ENCODE data around the gene MAPK10. TPM values are rescaled to one million over a fixed set of nuclear protein-coding genes. Genes with fewer than 3 reads are reported as not detected.
"Not testable (repeated sequence)": the region's sequence is repeated elsewhere in the genome, so short reads cannot be mapped to it uniquely, and the experiment has no call there.

The MAPK10 gene
- polyA plus RNA-seq, 1 donor, result 3.3 TPM

DNA sequence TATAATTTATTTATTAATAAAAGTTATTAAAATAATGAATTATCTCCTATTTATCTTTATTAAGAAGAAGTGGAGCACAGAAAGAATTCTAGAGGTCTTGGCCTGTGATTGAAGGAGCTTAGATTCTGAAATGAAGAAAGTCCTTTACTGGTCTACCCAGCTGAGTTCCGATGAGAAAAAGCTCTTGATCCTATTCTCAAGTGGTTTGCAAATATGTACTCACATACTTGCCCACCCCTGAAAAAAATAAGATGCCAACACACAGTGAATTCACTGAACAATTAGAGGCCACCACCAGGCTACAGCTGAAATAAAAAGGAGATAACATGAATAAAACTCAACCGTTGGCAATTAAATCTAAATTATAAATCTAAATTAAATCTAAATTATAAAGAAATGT is 253.4 kb downstream of the MAPK10 start:
- DNase-seq (ENCODE audit: low read depth), result no peak

DNA sequence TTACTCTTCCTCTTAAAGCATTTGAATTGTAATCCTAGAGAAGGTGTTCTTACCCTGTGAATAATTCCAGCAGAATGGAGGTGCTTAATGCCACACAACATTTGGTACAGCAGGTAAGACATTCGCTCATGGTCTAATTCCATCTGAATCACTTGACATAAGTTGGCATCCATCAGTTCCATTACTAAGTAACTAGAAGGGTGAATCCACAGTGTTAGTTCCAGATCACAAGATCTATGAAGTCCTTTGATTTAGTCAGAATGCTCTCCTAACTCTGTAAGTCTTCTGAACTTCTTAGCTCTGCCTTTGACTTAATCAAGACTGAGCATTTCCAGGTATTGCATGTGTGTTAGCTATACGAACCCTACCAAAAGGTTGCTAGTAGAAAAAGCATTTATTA is 258.0 kb downstream of the MAPK10 start:
- no peak for DNase-seq (ENCODE audit: low read depth)

DNA sequence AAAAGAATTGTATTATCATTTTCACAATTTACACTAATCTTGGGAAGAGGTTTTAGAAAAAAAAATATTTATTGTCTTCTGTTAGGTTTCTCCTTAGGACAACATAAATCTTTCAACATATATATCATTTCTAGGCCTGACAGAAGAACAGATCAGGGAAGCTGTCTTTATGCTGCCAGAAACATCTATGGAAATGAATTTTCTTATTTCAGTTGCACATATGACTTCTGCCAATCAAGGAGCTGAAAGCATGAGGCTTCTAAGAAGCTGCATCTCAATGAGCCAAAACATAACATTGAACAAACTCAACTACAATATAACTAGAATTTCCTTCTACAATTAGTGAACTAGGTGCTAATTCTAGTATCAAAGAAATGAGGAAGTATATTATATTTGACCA is 258.4 kb downstream of the MAPK10 start:
- DNase-seq (ENCODE audit: low read depth), result no peak

DNA sequence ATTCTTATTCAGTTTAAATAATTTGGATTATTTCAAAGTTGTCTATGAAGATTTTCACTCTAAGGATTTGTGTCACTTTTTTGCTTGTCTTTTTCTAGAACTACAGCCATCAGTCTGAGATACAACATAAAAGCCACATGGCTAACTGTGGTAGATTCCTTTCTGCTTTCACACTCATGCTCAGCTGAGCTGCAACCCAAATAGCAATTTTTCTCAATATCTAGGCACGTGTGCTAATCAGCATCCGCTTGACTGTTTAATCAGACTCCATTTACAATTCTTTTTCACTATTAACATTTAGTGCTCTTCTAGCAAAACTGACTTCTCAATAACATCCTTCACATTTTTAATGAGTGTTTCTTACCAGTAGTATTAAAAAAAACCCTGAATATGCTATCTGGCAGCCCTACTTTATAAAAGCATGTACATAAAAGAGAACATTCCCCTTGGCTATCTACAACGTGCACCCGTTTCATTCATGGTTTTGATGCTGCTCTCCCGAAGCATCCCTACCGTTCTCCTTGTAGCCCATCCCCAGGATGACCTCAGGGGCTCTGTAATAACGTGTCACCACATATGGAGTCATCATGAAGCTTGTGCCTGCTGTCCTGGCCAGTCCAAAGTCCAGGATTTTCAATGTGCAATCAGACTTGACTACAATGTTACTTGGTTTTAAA is 259.2 kb downstream of the MAPK10 start:
- no peak for DNase-seq (ENCODE audit: low read depth)

DNA sequence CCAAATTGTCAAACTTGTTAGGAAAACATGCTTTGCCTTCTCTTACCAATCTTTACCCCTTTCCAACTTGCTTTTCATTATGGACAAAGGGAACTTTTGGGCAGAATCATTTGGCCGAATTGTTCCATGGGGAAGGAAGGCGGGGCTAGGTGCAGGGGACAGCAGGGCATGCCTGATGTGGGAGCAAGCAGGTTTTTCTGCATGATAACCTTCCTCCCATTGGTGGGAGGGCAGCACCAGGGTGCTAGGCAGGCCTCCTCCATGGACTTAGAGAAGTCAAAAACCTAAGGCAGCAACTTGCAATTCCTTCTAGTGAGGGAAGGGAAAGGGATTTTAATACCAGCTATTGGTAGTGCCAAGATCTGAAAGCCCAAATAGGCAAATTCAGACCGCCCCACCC is 260.5 kb downstream of the MAPK10 start:
- no peak for DNase-seq (ENCODE audit: low read depth)

DNA sequence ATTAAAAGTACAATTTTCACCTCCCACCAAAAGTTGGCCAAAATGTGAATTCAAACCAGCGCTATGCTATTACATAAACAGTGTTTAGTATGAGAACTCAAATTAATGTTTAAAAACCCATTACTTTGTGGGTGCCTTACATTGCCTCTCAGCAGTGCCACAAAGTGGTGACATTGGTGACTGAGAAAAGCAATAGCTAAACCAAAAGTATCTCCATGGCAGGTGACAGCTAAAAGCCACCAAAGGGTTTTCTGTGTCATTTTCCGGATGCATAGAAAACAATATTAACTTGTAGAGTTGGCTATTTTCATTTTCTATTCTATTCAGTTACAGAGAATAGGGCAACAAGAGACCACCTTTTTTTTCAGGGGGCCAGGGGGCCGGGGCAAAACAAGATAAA is 261.2 kb downstream of the MAPK10 start:
- no peak for DNase-seq (ENCODE audit: low read depth)

DNA sequence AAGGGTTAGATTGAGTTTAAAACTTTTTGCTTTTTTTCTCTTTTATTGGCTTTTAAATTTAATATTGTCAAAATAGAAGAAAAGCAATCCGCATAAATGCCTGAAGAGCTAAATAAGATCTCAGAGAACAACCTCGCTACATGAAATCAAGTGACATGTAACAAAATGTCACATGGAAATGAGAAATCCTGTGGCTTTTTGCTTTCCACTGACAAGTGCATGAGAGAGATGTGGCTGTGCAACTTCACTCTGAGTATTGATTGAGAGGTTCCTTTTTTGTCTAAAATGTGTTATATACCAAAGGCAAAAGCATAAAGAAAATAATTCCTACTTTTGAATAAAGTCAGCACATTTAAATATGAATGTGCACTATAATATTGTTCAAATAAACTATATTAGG is 263.5 kb downstream of the MAPK10 start:
- no peak for DNase-seq (ENCODE audit: low read depth)

DNA sequence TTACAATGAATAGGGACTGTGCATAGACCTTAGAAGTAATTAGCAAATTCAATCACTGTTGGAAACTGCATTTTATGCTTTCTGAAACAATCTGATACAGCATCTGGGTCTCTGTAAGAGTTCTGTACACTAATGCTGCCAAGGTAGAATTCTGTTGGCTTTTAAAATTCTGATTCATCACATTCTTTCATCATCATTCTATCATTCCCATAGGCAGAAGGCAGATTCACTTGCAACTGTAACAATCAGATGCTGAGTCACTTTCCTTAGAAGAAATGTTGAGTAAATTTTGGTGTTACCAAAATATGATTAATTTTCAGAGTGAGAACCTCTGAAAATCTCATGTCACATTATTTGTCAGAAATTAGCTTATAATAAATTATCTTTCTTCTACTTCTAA is 267.2 kb downstream of the MAPK10 start:
- DNase-seq (ENCODE audit: low read depth), result no peak

DNA sequence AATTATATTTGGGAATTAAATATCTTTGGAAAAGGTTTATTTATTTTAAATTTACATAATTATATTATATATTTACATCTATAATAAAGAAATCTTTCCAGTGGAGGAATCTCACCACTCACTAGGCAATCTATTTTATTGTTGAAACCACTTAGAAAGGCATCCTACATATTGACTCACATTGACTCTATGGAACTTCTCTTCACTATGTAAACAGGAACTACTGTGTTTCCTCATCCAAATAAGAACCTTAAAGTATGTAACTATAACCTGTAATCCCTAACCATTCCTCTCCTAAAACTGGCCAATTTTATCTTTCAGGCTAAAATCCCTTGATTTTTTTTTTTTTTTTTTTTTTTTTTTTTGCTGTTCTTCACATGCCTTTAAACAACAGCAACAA is 268.7 kb downstream of the MAPK10 start:
- DNase-seq (ENCODE audit: low read depth), result no peak

DNA sequence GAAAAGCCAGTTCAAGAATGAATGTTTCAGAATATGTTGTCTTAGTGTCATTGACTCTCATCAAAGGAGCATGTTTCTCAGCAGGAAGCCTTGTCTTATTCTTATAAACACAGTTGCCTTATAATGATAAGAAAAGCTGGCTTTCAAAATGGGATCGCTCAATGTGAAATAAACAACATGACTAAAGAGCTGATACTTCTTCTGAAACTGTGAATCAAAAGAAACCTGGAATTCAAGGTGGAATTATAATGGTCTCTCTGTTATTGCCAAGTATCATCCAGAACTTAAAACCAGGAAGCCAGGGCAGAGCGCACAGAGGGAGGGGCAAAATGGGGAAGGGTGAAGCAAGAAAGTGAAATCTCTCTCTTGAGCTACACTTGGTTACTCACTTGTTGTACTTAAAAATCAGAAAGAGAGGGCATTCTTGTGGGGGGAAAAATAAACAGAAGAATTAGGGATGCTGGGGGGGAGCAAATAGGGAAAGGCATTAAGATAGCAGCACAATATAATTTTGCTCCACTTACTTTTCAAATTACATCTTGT is 270.0 kb downstream of the MAPK10 start:
- no peak for DNase-seq (ENCODE audit: low read depth)

DNA sequence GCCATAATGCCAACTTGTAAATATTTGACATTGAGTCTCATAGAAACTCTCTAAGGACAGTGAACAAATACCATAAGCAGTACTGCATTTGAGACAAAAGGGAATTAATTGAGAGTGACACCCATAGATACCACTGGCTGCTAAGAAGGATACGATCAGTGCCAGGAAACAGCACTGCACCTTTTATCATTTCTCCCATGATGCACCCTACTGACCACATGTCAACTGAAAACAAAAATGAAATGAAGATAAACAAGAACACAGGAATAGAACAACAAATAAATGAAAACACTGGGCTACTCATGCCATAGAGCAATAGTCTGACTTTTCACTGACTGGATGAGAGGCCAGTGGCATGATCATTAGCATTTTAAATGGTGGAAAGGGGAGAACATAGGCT is 270.8 kb downstream of the MAPK10 start:
- DNase-seq (ENCODE audit: low read depth), result no peak

DNA sequence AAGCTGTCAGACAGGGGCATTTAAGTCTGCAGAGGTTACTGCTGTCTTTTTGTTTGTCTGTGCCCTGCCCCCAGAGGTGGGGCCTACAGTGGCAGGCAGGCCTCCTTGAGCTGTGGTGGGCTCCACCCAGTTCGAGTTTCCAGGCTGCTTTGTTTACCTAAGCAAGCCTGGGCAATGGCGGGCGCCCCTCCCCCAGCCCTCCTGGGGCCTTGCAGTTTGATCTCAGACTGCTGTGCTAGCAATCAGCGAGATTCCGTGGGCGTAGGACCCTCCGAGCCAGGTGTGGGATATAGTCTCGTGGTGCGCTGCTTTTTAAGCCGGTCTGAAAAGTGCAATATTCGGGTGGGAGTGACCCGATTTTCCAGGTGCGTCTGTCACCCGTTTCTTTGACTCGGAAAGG is 284.1 kb downstream of the MAPK10 start:
- not testable (repeated sequence) for DNase-seq (ENCODE audit: low read depth)

DNA sequence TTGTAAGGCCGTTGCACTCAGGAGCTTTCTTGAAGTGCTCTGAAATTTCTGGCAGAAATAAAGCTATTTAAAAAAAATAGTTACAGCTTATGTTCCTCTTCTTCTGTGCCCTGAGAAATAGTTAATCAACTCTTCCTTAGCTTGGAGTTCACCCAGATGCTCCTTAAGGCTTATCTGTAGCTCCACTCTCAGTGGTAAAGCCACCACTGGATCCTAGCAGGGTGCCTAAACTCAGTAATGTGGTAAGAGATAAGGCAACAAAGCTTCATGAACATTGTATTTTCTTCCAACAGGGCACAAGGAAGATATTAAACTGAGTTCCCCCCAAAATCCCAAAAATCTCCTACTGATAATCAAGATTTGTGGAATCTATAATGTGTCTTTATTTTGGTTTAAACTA is 299.5 kb downstream of the MAPK10 start:
- no peak for DNase-seq (ENCODE audit: low read depth)

DNA sequence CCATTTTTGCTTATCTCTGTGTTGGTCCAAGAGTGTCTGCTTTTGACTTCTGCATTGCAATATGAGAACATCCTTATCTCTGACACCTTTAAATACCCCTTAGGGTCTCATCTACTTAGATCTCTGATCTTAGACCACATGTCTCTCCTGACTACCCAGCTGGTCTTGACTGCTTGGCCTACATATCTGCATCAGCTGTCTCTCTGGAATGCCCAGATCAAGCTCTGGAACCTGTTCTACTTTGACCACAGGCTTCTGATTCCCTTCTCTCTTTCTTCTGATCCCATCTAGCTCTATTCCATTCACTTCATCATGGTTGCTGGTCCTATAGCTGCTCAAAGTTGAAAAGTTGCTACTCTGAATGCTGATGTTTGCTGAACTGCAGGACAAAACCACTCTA is 301.2 kb downstream of the MAPK10 start:
- no peak for DNase-seq (ENCODE audit: low read depth)

DNA sequence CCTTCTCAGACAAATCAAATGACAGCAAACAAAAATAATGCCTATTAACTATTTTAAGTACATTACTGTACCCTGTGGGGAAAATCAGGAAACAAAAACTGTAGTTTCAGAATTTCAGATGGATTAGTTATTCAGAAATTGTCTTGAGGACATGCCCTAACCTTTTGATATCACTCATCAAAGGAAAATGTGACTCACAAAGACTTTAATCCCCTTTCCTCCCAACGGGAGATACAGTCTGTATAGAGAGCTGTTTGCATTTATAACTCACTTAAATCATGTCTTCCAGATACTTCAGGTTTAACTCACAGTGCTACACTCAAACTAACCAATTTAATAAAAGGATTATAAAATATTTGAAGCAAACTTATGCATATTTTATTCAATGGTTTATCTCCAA is 304.0 kb downstream of the MAPK10 start:
- no peak for DNase-seq (ENCODE audit: low read depth)

DNA sequence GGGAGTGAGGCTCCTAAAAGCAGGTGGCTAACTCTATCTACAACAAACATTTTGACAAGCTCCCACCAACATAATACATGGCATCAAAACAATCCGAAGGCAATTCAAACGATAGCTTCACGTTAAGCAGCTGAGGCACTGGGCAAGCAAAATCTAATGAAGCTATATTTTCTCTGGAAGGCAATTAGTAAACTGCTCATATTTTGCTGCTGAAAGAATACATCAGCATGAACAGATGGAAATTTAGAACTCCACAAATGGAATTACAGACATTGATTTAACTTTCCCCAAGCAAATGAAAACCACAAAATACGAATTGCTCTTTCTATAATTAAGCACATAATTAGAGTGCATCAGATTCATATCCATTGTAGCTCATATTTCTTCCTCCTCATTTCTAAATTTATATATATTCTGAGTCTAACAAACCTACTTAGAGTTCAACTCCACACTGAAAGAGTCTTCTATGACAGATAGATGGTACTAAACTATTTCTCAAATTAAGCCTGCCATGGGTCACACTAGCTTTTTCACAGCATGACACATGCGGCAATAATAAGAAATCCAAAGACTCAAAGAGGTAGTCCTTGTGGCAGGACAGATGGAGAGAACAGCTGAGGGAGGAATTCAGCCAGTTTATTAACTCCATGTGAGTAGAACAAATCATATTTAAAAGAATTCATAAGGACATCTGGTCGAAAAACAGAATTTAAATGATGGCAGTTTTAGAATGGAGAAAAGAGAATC is 305.4 kb downstream of the MAPK10 start:
- DNase-seq (ENCODE audit: low read depth), result no peak

DNA sequence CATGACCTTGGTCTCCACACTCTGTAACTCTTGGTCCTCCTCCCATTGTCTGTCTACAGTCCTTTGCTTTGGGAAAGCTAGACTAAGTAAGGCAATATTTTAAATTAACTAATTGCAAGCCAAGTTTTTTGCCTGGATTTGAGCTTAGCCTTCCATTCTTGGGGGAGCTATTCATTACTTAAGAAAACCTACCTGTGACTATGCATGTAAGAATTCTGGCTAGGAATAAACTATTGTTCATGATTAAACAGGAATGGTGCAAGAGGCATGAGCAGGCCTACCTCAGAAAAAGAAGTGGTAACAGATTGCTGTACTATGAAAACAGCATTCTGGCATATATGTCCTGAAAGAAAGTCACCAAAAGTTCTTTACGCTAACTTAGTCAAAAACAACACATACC is 309.4 kb downstream of the MAPK10 start:
- no peak for DNase-seq (ENCODE audit: low read depth)

DNA sequence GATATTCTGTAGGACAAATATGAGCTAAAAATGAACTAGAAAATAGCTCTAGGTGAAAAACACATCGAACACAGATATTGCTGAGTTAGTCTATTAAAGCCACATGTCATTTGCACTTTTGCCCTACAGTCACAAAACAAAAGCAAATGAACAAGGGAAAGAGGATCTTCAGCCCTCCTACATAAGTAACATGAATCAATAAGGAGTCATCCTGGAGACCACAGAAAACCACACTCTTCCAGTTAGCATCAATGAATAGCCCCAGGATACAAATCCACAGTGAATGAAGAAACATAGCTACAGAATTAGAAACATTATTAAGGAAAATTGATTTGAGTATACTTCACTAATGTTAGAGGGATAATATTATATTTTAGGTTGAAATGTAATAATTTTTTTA is 311.4 kb downstream of the MAPK10 start:
- DNase-seq (ENCODE audit: low read depth), result no peak

DNA sequence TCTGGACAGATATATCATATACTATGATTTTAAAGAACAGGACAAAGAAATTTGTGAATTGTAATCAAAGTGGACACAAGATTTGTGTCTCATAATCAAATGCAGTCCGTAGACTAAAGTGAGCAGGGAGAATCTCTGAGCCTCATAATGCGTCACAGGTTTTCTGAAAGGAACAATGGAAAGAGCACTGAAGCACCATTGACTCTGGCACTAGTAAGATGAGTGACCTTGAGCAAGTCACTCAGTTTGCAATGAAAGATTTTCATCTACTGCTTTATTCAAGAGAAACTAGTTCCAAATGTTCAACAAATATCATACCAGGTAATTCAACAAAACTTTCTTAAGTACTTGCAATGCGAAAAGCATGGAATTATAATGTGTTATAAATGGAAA is 315.3 kb downstream of the MAPK10 start:
- DNase-seq (ENCODE audit: low read depth), result no peak

DNA sequence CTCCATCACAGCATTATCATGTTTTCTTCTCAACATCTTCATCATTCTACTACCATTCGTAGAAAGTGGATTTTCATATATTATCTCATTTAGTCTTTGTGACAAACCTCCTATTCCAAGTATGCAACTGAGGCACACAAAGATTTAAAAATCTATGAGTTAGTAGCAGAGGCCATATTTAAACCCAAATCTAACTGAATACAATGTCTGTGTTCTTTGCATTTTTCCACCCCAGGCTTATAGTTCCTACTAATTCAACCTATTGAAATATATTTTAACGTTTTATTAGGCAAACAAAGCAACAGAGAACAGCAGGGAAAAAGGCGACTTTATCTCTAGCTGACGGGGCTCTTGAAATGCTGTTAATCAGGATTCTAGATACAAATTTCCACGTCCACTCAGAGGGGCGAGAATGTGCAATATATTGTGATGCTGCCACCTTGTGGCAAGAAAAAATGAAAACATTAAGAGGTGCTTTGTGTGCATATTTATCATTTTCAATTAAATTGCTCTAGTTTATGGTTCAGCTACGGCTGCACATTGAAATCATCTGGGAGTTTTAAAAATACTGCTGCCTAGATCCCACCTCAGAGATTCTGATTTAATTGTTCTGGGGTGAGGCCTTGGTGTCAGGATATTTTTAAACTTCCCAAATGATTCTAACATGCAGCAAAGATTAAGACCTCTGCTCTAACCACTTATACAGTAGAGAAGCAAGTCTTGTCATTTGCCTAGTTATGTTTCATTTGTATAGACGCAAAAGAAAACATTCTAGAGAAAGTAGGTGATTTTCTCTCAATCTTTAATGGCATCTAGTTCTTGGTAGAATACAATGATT is 315.9 kb downstream of the MAPK10 start:
- peak; percentile 52 for DNase-seq (ENCODE audit: low read depth)

DNA sequence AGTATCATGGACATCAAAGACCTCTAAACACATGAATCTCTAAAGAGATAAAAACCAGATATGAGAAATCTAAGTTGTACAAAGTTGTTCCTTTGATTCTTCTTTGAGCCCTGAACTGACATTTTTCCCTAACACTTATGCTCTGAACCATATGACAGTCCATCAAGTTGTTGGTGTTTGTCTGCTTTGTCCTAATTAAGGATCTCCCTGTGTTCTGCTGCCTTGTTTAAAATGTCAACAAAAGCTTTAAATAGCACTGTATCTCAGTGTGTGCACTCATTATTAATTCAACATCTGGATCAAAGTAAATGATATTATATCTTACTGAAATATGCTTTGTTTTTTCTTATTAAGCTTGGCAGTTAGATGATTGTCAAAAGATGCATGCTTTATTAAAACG is 321.8 kb downstream of the MAPK10 start:
- no peak for DNase-seq (ENCODE audit: low read depth)

DNA sequence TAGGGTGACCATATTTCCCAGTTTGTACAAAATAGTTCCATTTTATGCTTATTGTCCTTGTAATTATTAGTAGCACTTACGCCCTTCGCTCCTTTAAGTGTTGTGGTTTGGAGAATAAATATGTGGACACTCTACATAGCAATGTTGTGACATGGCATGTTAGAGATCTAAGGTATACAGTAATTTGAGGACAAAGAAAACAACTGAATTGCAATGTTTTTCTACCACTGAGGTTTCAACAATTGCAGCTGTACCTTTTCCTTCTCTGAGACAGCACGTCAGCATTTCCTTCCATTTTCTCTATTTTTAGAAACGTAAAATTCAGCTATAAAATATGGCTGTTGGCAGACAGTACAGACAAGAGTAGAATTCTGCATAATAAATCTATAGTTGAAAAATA is 323.1 kb downstream of the MAPK10 start:
- no peak for DNase-seq (ENCODE audit: low read depth)

DNA sequence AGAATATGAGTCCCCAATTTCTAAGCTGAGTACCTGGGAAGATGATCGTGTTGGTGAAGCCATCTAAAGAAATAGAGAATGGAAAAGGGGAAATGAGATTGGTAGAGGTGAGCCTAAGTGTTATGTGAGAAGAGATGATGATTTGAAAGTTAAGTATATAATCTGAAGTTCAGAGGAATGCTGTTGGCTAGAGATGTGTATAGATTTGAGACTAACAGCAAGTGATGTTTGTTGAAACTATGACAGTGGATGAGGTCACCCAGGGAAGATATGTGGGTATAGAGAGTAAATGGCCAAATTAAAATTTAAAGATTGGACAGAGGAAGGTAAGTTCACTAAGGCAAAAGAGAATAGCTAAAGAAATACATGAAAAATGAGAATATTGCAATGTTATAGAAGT is 324.2 kb downstream of the MAPK10 start:
- no peak for DNase-seq (ENCODE audit: low read depth)
